ENCODE measurements around the gene SLC2A4RG. TPM values are rescaled to one million over a fixed set of nuclear protein-coding genes. Genes with fewer than 3 reads are reported as not detected.

The SLC2A4RG gene
- total and polyA plus RNA-seq, 2 of the 13 experiments (the other 11 are each of a cell fraction or from before 2014, with no cell fraction given): 91.4 to 95.9 TPM

- no peak for TF ChIP-seq REL (CRISPR knock-in tag; conservative IDR thresholded peaks at IDR 0.05)
- no peak for TF ChIP-seq ZNF589 (CRISPR knock-in tag; conservative IDR thresholded peaks at IDR 0.05)
- no peak for TF ChIP-seq KLF9 (CRISPR knock-in tag; IDR thresholded peaks at IDR 0.05; ENCODE audit: low read depth)
- no peak for TF ChIP-seq ZNF281 (CRISPR knock-in tag; IDR thresholded peaks at IDR 0.05; ENCODE audit: borderline replicate concordance)
- TF ChIP-seq SP4 (CRISPR knock-in tag; IDR thresholded peaks at IDR 0.05): 0 out of 2 replicates have a peak, but pooled peaks have one; percentile 32
- TF ChIP-seq ZNF703 (CRISPR knock-in tag; IDR thresholded peaks at IDR 0.05; ENCODE audit: borderline replicate concordance): no peak; the same call in 1 of the 2 replicates
- TF ChIP-seq GZF1 (CRISPR knock-in tag; IDR thresholded peaks at IDR 0.05): no peak; the same call in 1 of the 2 replicates
- no peak for TF ChIP-seq ZMYM3 (CRISPR knock-in tag; IDR thresholded peaks at IDR 0.05)
- no peak for TF ChIP-seq ZNF75D (CRISPR knock-in tag; IDR thresholded peaks at IDR 0.05; ENCODE audit: borderline replicate concordance)
- no peak for TF ChIP-seq ZMYM4 (CRISPR knock-in tag; IDR thresholded peaks at IDR 0.05)
- no peak for TF ChIP-seq ZBED4 (CRISPR knock-in tag; IDR thresholded peaks at IDR 0.05; ENCODE audit: borderline replicate concordance)
- TF ChIP-seq ZNF350 (CRISPR knock-in tag; IDR thresholded peaks at IDR 0.05; ENCODE audit: borderline replicate concordance, low read depth): no peak
- 0 out of 2 replicates have a peak, but pooled peaks have one; percentile 68 for TF ChIP-seq ZNF784 (CRISPR knock-in tag; IDR thresholded peaks at IDR 0.05; ENCODE audit: borderline replicate concordance)
- TF ChIP-seq SAFB2 (CRISPR knock-in tag; IDR thresholded peaks at IDR 0.05; ENCODE audit: borderline replicate concordance, low read depth): peak; percentile 19; the same call in 1 of the 2 replicates
- TF ChIP-seq POLR2AphosphoS2 (IDR thresholded peaks at IDR 0.05; ENCODE audit: low read depth, low read length): no peak
- TF ChIP-seq KLF11 (CRISPR knock-in tag; IDR thresholded peaks at IDR 0.05): no peak
- 0 out of 2 replicates have a peak, but pooled peaks have one; percentile 69 for TF ChIP-seq ZNF598 (CRISPR knock-in tag; IDR thresholded peaks at IDR 0.05; ENCODE audit: borderline replicate concordance)
- TF ChIP-seq FOXO4 (CRISPR knock-in tag; conservative IDR thresholded peaks at IDR 0.05): no peak
- no peak for TF ChIP-seq BATF2 (CRISPR knock-in tag; IDR thresholded peaks at IDR 0.05)
These were observed 42.2 kb upstream of the SLC2A4RG start (continued) for GRCh38 chr20:63697357-63697867.

Data from HepG2 (cell line).